HepG2 (cell line): ENCODE results near the gene PPP1R27. TPM values are rescaled to one million over a fixed set of nuclear protein-coding genes. Genes with fewer than 3 reads are reported as not detected.
A peak's percentile ranks its signal among the peaks of the same experiment; 100 is the strongest.

Experiments used
- ETV6 ChIP-seq: sonication (generic); formaldehyde crosslinking; conservative IDR thresholded peaks from 2 replicates; pipeline ENCODE4 v1.4.0; 2020; ENCODE audit warnings: missing genetic modification reagents
- FLYWCH1 ChIP-seq: sonication (generic); formaldehyde crosslinking; IDR thresholded peaks from 2 replicates; pipeline ENCODE4 v1.8.1; 2023; ENCODE audit warnings: mild to moderate bottlenecking, missing genetic modification reagents
- FOXJ3 ChIP-seq: sonication (generic); formaldehyde crosslinking; IDR thresholded peaks from 2 replicates; pipeline ENCODE4 v1.4.0; 2020; ENCODE audit warnings: missing genetic modification reagents, mild to moderate bottlenecking, borderline replicate concordance
- GABPA ChIP-seq, 2 experiments: IDR thresholded peaks; 2 replicates each; pipeline ENCODE4 v1.6.1; 2011 to 2016; ENCODE audit warnings: low read depth in 2 of 2, low read length in 1 of 2, missing biosample characterization in 1 of 2, missing genetic modification characterization in 1 of 2
- GABPB1 ChIP-seq: IDR thresholded peaks from 2 replicates; pipeline ENCODE4 v1.6.1; 2016; ENCODE audit warnings: mild to moderate bottlenecking, missing genetic modification reagents, moderate library complexity, missing compliant biosample characterization
- GLI4 ChIP-seq: sonication (generic); formaldehyde crosslinking; IDR thresholded peaks from 2 replicates; pipeline ENCODE4 v1.5.1; 2020; ENCODE audit warnings: missing genetic modification reagents, mild to moderate bottlenecking, moderate library complexity, borderline replicate concordance
- HDAC2 ChIP-seq: sonication (generic); formaldehyde crosslinking; IDR thresholded peaks from 2 replicates; pipeline ENCODE4 v1.4.0; 2020; ENCODE audit warnings: missing genetic modification reagents
- HOXA7 ChIP-seq: sonication (generic); formaldehyde crosslinking; IDR thresholded peaks from 2 replicates; pipeline ENCODE4 v1.8.1; 2022; ENCODE audit warnings: mild to moderate bottlenecking, missing genetic modification reagents, moderate library complexity
- IRF1 ChIP-seq: sonication (generic); formaldehyde crosslinking; IDR thresholded peaks from 2 replicates; pipeline ENCODE4 v1.4.0; 2020; ENCODE audit warnings: low read depth, mild to moderate bottlenecking, missing genetic modification reagents
- NAIF1 ChIP-seq: sonication (generic); formaldehyde crosslinking; IDR thresholded peaks from 2 replicates; pipeline ENCODE4 v1.5.0; 2020; ENCODE audit warnings: mild to moderate bottlenecking, missing genetic modification reagents, borderline replicate concordance
- NFIC ChIP-seq: IDR thresholded peaks from 2 replicates; pipeline ENCODE4 v1.6.1; 2012; ENCODE audit warnings: mild to moderate bottlenecking, low read length, inconsistent platforms
- SIN3B ChIP-seq: fragments of 150-350 bp; IDR thresholded peaks from 2 replicates; pipeline ENCODE4 v1.6.1; 2014; ENCODE audit warnings: low read length
- SOX6 ChIP-seq, 2 experiments: fragments of 450-650 bp in 1 of 2; sonication (generic) in 1 of 2; formaldehyde crosslinking in 1 of 2; IDR thresholded peaks; 2 replicates each; pipeline versions ENCODE4 v1.4.0 to v1.6.1; 2017 to 2020; ENCODE audit warnings: antibody characterized with exemption in 1 of 2, mild to moderate bottlenecking in 1 of 2, missing genetic modification reagents in 1 of 2
- SP2 ChIP-seq: sonication (generic); formaldehyde crosslinking; IDR thresholded peaks from 2 replicates; pipeline ENCODE4 v1.5.1; 2020; ENCODE audit warnings: mild to moderate bottlenecking, missing genetic modification reagents
- TFDP1 ChIP-seq: IDR thresholded peaks from 2 replicates; pipeline ENCODE4 v1.6.1; 2016; ENCODE audit warnings: missing compliant biosample characterization, missing genetic modification reagents, borderline replicate concordance
- ZBTB49 ChIP-seq: sonication (generic); formaldehyde crosslinking; IDR thresholded peaks from 2 replicates; pipeline ENCODE4 v1.4.0; 2020; ENCODE audit warnings: missing genetic modification reagents, borderline replicate concordance
- ZEB1 ChIP-seq: IDR thresholded peaks from 2 replicates; pipeline ENCODE4 v1.6.1; 2012; ENCODE audit warnings: mild to moderate bottlenecking, low read depth, inconsistent platforms; ENCODE audit not compliant: insufficient replicate concordance
- ZFP91 ChIP-seq: sonication (generic); formaldehyde crosslinking; IDR thresholded peaks from 2 replicates; pipeline ENCODE4 v1.9.0; 2022; ENCODE audit warnings: missing genetic modification reagents, mild to moderate bottlenecking, borderline replicate concordance
- ZKSCAN1 ChIP-seq: fragments of 150-350 bp; IDR thresholded peaks from 2 replicates; pipeline ENCODE4 v1.6.1; 2014; ENCODE audit warnings: low read length
- ZNF24 ChIP-seq: fragments of 450-650 bp; IDR thresholded peaks from 2 replicates; pipeline ENCODE4 v1.6.1; 2017; ENCODE audit warnings: antibody characterized with exemption, mild to moderate bottlenecking
- ZNF281 ChIP-seq: sonication (generic); formaldehyde crosslinking; IDR thresholded peaks from 2 replicates; pipeline ENCODE4 v1.4.0; 2020; ENCODE audit warnings: missing genetic modification reagents, borderline replicate concordance
- ZNF816 ChIP-seq: sonication (generic); formaldehyde crosslinking; IDR thresholded peaks from 2 replicates; pipeline ENCODE4 v1.8.0; 2022; ENCODE audit warnings: missing genetic modification reagents, mild to moderate bottlenecking, borderline replicate concordance
- polyA plus RNA-seq, 8 experiments: library from polyadenylated mRNA; depleted of rRNA in 3 of 8; stranded (reverse) in 7 of 8; unstranded in 1 of 8; fragments of >200 nt; fragmentation: Illumina TruSeq in 4 of 8; extraction: Trizol in 4 of 8; gene quantifications; 2 replicates each; pipeline versions ENCODE4 v1.2.1 to v1.2.3, GENCODE V29; 2011 to 2016; ENCODE audit warnings: low read depth in 4 of 8, missing spikeins in 1 of 8, mixed read lengths in 1 of 8; ENCODE audit not compliant: insufficient read depth in 1 of 8
- total RNA-seq, 5 experiments: library from RNA; depleted of rRNA; stranded (reverse); fragments of >200 nt; fragmentation: Illumina TruSeq; extraction: Trizol; gene quantifications; 2 replicates each; pipeline ENCODE4 v1.2.3, GENCODE V29; 2016; ENCODE audit warnings: low read depth in 1 of 5

The PPP1R27 gene
- total and polyA plus RNA-seq, 2 of the 13 experiments (the other 11 are each of a cell fraction or from before 2014, with no cell fraction given): 0.17 to 1.00 TPM

GRCh38 chr17:81870981-81871386 lies 36.1 kb upstream of the PPP1R27 start, which contains the start of gene ARHGDIA (continued):
- 0 out of 2 replicates have a peak, but pooled peaks have one; percentile 40 for TF ChIP-seq ZNF816 (CRISPR knock-in tag)
- TF ChIP-seq ZKSCAN1: no peak
- TF ChIP-seq ZFP91 (CRISPR knock-in tag): no peak
- TF ChIP-seq GABPB1 (CRISPR knock-in tag): no peak
- no peak for TF ChIP-seq NFIC
- TF ChIP-seq NAIF1 (CRISPR knock-in tag): 0 out of 2 replicates have a peak, but pooled peaks have one; percentile 58
- TF ChIP-seq GLI4 (CRISPR knock-in tag): no peak
- no peak for TF ChIP-seq ZBTB49 (CRISPR knock-in tag)
- peak; percentile 31; the same call in 1 of the 2 replicates for TF ChIP-seq FLYWCH1 (CRISPR knock-in tag)
- TF ChIP-seq ZEB1: no peak
- TF ChIP-seq SIN3B: no peak
- TF ChIP-seq ZNF281 (CRISPR knock-in tag): no peak
- TF ChIP-seq HDAC2 (CRISPR knock-in tag): no peak
- no peak for TF ChIP-seq ZNF24
- TF ChIP-seq GABPA (IDR thresholded peaks at IDR 0.05; ENCODE audit: low read depth, low read length): no peak
- TF ChIP-seq GABPA (CRISPR knock-in tag; IDR thresholded peaks at IDR 0.05; ENCODE audit: low read depth): peak; percentile 87
- TF ChIP-seq IRF1 (CRISPR knock-in tag): no peak
- no peak for TF ChIP-seq ETV6 (CRISPR knock-in tag)
- no peak for TF ChIP-seq SP2 (CRISPR knock-in tag)
- no peak for TF ChIP-seq SOX6 (IDR thresholded peaks at IDR 0.05)
- TF ChIP-seq SOX6 (CRISPR knock-in tag; IDR thresholded peaks at IDR 0.05): no peak
- TF ChIP-seq TFDP1 (CRISPR knock-in tag): no peak
- no peak for TF ChIP-seq FOXJ3 (CRISPR knock-in tag)
- no peak for TF ChIP-seq HOXA7 (CRISPR knock-in tag)
